Activated naive CD4-positive, alpha-beta T cell treated with anti-CD3 and anti-CD28 coated beads, Interleukin-2, amount 10 ng/mL, durations not matched to agents 5 hours and 36 hours (primary cell): ENCODE data around the gene CDRT15. TPM values are rescaled to one million over a fixed set of nuclear protein-coding genes. Genes with fewer than 3 reads are reported as not detected.

Experiments
- total RNA-seq, 2 experiments: library from RNA; stranded (reverse); gene quantifications; one replicate each; pipeline ENCODE4 v1.2.3, GENCODE V29; 2021

Gene CDRT15
- total RNA-seq: not detected

GRCh38 chr17:14236762-14237161 is at the start of gene CDRT15:
CDRT15 (minus strand) TSS chr17:14236862; CDS start chr17:14236833, 29 bp downstream.

Other genes with a start within 250 kb of the CDRT15 start
- 10 to 100 TPM; 21.0 TPM for gene COX10, start 167.4 kb downstream of the CDRT15 start, total RNA-seq
- 10 to 100 TPM; 19.5 to 20.0 TPM for gene HS3ST3B1, start 64.2 kb upstream of the CDRT15 start, total RNA-seq